HG02885 (cell line): ENCODE data around the gene RAB26.
"Not testable (repeated sequence)": the region's sequence is repeated elsewhere in the genome, so short reads cannot be mapped to it uniquely, and the experiment has no call there.

ENCODE experiments used
- ATAC-seq: cut with Tn5 transposase; IDR thresholded peaks from one replicate; pipeline ENCODE4 v1.9.1; 2021; ENCODE audit warnings: mild to moderate bottlenecking; ENCODE audit not compliant: unreplicated experiment, poor library complexity

RAB26 gene

DNA sequence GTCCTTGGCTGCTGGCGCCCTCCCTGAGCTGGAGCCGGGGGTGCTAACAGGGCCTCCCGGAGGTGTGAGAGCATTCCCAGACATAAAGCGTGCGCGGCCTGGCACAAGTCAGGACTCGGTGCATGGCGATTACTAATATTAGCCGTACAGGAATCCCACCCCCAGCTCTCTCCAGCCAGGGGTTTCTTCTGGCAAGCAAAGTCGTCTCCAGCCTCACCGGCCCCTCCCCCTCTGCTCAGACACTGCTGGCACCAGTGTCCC, 43.0 kb downstream of the RAB26 start:
- ATAC-seq, result no peak

- ATAC-seq, result no peak
Observed at GRCh38 chr16:2194166-2194834, 45.9 kb downstream of the RAB26 start.

GRCh38 chr16:2194852-2195321, 46.5 kb downstream of the RAB26 start:
- no peak for ATAC-seq

DNA sequence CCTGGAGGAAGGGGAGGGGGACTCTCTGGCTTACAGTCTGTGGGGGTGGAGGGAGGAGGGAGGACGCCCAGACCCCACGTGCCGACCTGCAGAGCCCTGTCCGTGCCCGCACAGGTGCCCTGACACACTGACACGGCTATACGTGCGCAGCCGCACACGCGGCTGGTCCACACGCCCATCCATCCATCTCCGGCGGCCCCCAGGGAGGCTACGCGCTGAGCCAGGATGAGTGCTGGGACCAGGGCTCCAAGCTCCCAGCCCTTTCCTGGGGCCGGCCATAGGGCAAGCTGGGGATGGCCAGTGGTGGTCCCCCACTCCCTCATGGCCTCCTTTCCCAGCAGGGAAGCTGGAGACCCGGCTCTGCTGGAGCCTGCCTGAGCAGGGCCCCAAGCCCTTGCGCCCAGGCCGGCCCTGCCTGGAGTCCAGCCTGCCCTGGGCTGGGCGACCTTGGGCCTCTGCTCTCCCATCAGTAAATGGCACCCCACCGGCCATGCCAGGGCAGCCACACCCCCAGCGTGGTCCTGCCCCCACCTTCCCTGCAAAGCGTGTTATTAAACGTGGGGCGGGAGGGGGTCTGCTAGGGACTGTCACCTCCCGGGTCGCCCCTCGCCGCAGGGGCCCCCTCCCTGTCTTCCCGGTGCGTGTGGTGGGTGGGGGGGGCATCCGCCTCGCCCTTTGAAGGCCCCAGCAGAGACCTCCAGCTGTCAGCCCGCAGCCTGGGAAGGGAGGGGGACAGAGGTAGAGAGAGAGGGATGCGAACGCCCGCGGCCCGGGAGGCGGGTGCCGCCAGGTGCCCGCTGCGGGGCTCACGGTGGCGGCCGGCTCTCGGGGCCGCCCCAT, 47.1 kb downstream of the RAB26 start:
- ATAC-seq, result no peak

GRCh38 chr16:2196162-2196980, 47.9 kb downstream of the RAB26 start, which contains the start of gene CASKIN1:
Gene CASKIN1, minus strand, starts transcription at chr16:2196605. Its CDS starts 173 bp downstream, at chr16:2196432.
- no peak for ATAC-seq

GRCh38 chr16:2196981-2197511, 48.6 kb downstream of the RAB26 start:
- no peak for ATAC-seq

DNA sequence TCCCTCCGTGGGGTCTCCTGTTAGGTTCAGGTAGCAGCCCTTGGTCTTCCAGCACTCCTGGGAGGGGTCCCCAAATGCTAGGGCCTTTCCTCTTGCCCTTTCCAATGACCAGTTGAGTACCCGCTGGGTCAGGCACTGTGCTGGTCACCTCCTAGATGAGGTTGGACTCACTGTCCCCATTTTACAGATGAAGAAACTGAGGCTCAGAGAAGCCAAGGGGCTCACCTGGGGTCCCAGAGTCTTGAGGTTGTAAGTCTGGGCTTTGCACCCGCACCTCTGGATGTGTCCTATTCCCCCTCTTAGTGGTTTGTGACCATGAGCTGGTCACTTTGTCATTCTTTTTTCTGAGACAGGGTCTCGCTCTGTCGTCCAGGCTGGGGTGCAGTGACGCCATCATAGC, 49.3 kb downstream of the RAB26 start:
- ATAC-seq, result no peak

DNA sequence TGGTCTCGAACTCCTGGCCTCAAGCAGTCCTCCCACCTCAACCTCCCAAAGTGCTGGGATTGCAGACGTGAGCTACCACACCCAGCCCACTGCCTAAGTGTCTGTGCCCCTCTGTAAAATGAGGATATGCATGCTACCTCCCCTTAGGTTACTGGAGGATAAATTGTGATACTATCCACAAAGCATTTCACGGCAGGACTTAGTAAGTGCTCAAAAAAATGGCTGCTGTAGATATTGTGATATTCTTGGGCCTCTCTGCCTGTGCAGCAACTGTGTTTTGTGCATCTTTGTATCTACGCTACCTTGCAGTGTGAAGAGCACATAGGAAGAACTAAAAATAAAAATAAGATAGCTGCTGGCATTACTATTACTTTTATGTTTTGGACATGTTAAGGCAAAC, 49.9 kb downstream of the RAB26 start:
- no peak for ATAC-seq

DNA sequence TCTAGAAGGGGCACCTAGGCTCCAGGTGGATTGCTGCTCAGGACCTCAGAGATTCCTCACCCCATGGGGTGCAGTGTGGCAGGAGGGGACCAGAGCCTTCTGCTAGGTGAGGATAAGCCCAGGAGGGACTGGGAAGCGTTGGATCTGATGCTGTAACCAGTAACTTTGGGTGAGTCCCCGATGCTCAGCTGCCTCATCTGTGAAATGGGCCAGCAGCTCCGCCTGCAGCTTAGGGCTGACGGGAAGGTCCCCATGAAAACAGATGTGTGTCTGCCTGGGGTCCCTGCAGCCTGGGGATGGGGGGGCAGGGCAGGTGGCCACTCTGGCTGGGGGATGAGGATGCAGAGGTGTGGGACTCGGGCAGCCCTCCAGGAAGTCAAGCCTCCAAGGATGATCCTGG, 50.7 kb downstream of the RAB26 start:
- ATAC-seq, result no peak

GRCh38 chr16:2199621-2200139, 51.3 kb downstream of the RAB26 start:
- no peak for ATAC-seq

DNA sequence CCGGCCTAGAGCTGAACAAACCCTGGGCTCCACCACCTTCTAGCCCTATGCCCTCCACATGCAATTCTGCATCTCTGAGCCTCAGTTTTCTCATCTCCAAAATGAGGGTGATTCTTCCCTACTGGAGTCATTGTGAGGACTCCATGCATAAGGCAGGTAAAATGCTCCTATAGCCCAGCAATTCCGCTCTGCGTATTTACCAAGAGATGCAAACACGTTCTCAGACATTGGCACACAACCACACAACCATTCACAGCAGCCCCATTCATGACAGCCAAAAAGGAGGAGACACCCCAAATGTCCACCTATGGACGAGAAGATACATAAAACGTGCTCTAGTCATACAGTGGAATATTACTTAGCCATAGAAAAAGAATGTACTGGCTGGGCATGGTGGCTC, 51.9 kb downstream of the RAB26 start:
- ATAC-seq, result no peak

- ATAC-seq, result not testable (repeated sequence)
Observed at GRCh38 chr16:2203119-2203688, 54.8 kb downstream of the RAB26 start.
